ENCODE results near the gene ADGRA1. TPM values are rescaled to one million over a fixed set of nuclear protein-coding genes. Genes with fewer than 3 reads are reported as not detected.

The ADGRA1 gene, protein sequence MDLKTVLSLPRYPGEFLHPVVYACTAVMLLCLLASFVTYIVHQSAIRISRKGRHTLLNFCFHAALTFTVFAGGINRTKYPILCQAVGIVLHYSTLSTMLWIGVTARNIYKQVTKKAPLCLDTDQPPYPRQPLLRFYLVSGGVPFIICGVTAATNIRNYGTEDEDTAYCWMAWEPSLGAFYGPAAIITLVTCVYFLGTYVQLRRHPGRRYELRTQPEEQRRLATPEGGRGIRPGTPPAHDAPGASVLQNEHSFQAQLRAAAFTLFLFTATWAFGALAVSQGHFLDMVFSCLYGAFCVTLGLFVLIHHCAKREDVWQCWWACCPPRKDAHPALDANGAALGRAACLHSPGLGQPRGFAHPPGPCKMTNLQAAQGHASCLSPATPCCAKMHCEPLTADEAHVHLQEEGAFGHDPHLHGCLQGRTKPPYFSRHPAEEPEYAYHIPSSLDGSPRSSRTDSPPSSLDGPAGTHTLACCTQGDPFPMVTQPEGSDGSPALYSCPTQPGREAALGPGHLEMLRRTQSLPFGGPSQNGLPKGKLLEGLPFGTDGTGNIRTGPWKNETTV
- total RNA-seq (not detected in 2 replicates), polyA plus RNA-seq (not detected in 2 replicates), polyA minus RNA-seq (ENCODE audit: low replicate concordance) (not detected in 2 replicates)
- polyA plus RNA-seq (2012): not detected in 2 replicates

DNA sequence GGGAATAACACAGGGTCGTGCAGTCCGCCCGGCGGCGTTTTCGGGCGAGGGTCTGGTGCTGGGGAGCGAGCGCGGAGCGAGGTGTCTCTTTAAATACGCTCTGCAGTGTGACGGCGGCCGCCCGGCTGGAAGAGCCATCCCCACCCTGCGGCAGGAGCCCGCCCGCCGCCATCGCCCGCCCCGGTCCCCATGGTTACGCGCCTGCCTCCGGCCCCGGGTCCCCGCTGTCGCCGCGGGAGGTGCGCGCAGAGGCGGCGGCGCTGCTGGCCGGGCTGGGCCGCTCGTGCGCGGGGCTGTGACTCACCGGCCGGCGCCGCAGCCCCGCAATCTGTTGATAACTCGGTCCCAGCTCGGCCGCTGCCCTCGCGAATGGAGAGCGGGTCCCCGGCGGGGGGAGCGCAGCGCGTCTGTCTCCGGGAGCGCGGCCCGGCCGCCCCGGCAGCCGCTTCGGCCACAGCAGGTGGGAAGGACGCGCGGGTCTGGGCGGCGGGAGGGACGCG lies at the start of gene ADGRA1:
TSS of gene ADGRA1 (plus strand) at position 246 of the 500 bp plus-strand sequence. CDS start 986 bp downstream, outside the sequence.
- Histone ChIP-seq H3K27ac (ENCODE audit: insufficient read depth, low read length) (no peak within 1 kb of the TSS), H3K36me3 (ENCODE audit: control insufficient read depth, insufficient read depth, low read length) (no peaks in the 10 kb centered on the region), H4K20me1 (ENCODE audit: control insufficient read depth, extremely low read depth, insufficient read depth, low read length) (no peaks in the 10 kb centered on the region), H3K27me3 (ENCODE audit: control insufficient read depth, insufficient read depth, low read length) (no peaks in the 10 kb centered on the region), H3K4me3 (replicated peaks in 1 of 4; ENCODE audit: control extremely low read depth in 1 of 4, insufficient read depth in 1 of 4, low read depth in 3 of 4, low read length in 4 of 4) (no peak within 1 kb of the TSS), H3K79me2 (ENCODE audit: control insufficient read depth, insufficient read depth, low read length) (no peaks in the 10 kb centered on the region), H3K9me3 (ENCODE audit: control insufficient read depth, insufficient read depth, low read depth, low read length) (no peaks in the 10 kb centered on the region), H3K4me1 (ENCODE audit: control insufficient read depth, extremely low read depth, insufficient read depth, low read length) (no peaks in the 10 kb centered on the region), H3K4me2 (ENCODE audit: extremely low read depth, insufficient read depth, low read length) (no peak within 1 kb of the TSS), H2AFZ (ENCODE audit: low read length) (no peak within 1 kb of the TSS), H3K9ac (ENCODE audit: insufficient read depth, low read length) (no peak within 1 kb of the TSS)
- TF ChIP-seq CTCF (conservative IDR thresholded peaks at IDR 0.05 in 1 of 2, IDR thresholded peaks at IDR 0.05 in 1 of 2; ENCODE audit: low read depth in 1 of 2, low read length in 2 of 2) (no peak), EZH2 (IDR thresholded peaks at IDR 0.05; ENCODE audit: low read length, missing control alignments) (peak; percentile 33)
- DNase-seq (ENCODE audit: low read depth in 2 of 2): no peak

- no peak for TF ChIP-seq CTCF (conservative IDR thresholded peaks at IDR 0.05 in 1 of 2, IDR thresholded peaks at IDR 0.05 in 1 of 2; ENCODE audit: low read depth in 1 of 2, low read length in 2 of 2)
- no peak for TF ChIP-seq EZH2 (IDR thresholded peaks at IDR 0.05; ENCODE audit: low read length, missing control alignments)
- Histone ChIP-seq H3K4me3 (replicated peaks in 1 of 4; ENCODE audit: control extremely low read depth in 1 of 4, insufficient read depth in 1 of 4, low read depth in 3 of 4, low read length in 4 of 4) (no peak overlapping the region), H3K9ac (ENCODE audit: insufficient read depth, low read length) (no peak overlapping the region), H3K79me2 (ENCODE audit: control insufficient read depth, insufficient read depth, low read length) (no peaks in the 10 kb centered on the region), H3K4me1 (ENCODE audit: control insufficient read depth, extremely low read depth, insufficient read depth, low read length) (no peaks in the 10 kb centered on the region), H3K27ac (ENCODE audit: insufficient read depth, low read length) (no peak overlapping the region), H3K36me3 (ENCODE audit: control insufficient read depth, insufficient read depth, low read length) (no peaks in the 10 kb centered on the region), H4K20me1 (ENCODE audit: control insufficient read depth, extremely low read depth, insufficient read depth, low read length) (no peaks in the 10 kb centered on the region), H3K27me3 (ENCODE audit: control insufficient read depth, insufficient read depth, low read length) (no peaks in the 10 kb centered on the region), H3K9me3 (ENCODE audit: control insufficient read depth, insufficient read depth, low read depth, low read length) (no peaks in the 10 kb centered on the region), H2AFZ (ENCODE audit: low read length) (no peak overlapping the region), H3K4me2 (ENCODE audit: extremely low read depth, insufficient read depth, low read length) (no peak overlapping the region)
- DNase-seq (ENCODE audit: low read depth in 2 of 2): no peak
Observed at GRCh38 chr10:133038036-133038823, 49.5 kb upstream of the ADGRA1 start.
